NCI-H774 (cell line): ENCODE data around the gene IGSF22.

Experiments
- DNase-seq: peaks from one replicate; lab custom pipeline; 2025; lab: John Stamatoyannopoulos, UW

IGSF22 gene

GRCh38 chr11:18713646-18714442 is 12.1 kb downstream of the IGSF22 start:
- DNase-seq: no peak

DNA sequence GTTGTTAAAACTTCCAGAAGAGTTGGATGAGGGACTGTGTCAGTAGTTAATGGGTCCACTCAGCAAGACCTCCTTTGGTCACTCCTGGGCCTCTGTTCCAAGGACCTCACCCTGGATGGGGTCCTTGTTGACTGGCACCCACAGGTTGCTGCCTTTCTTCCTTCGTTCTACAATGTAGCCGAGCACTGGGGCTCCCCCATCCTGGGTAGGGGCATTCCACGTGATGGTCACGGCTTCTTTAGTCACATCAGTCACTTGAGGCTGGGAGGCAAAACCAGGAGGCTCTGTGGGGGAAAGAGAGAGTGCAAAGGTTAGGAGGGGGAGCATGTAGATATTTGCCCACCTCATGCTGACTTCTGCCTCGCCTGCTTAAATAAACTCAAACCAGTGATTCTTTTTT is 15.4 kb downstream of the IGSF22 start:
- DNase-seq: no peak

- DNase-seq: no peak
These were observed 16.6 kb downstream of the IGSF22 start for GRCh38 chr11:18709414-18709813.

- no peak for DNase-seq
These were observed 18.1 kb downstream of the IGSF22 start for GRCh38 chr11:18707811-18708340.

GRCh38 chr11:18706330-18707243 is 19.4 kb downstream of the IGSF22 start:
- peak; percentile 64 for DNase-seq

- DNase-seq: no peak
These were observed 20.2 kb downstream of the IGSF22 start for GRCh38 chr11:18705651-18706281.

- no peak for DNase-seq
These were observed 21.3 kb downstream of the IGSF22 start for GRCh38 chr11:18704698-18705097.

- DNase-seq: no peak
These were observed 21.8 kb downstream of the IGSF22 start for GRCh38 chr11:18704045-18704645.

DNA sequence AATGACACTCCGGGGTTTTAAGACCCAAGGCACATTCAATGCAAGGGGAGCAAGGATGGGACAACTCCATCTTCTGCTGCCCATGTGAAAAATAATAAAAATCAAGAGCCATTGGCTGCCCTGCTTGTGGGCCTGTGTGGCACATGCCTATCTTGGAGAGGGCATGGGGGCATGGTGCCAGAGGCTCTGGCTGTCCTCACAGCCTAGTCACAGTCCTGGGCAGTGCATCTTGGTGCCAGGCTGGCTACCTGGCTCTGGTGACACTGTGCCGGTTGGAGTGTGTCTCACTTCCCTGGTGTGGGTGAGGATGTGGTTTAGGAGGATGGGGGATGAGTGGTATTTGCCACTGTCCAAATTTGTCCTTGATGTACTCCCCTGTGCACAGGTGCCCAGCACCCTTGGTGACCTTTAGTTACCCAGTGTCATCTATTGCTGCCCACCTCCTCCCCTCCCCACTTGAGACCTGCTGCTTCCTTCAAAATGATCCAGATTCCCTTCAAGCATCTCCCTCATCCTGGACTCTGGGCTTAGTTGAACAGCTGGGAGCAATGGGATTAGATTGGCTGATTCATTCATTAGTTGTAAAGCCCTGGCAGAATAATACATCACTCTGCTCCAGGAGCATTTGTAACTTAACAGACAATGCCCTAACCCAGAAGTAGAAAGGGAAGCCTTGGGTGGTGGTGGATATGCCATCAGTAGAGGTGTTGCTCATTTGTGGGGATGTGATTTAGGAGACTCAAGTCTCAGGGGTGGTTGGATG is 22.8 kb downstream of the IGSF22 start:
- no peak for DNase-seq

- no peak for DNase-seq
These were observed 24.3 kb downstream of the IGSF22 start for GRCh38 chr11:18701614-18702216.

DNA sequence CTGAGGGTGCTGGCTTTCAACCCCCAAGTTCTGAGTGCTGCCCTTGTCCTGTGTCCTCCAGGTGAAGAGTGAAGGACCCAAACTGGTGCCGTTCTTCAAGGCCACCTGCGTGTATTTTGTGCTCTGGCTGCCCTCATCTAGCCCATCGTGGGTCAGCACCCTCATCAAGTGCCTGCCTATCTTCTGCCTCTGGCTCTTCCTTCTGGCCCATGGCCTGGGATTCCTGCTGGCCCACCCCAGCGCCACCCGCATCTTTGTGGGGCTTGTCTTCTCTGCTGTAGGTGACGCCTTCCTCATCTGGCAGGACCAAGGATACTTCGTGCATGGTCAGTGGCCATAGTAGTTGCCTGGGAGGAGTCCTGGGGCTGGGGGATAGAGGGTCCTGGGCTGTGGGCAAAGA is 25.1 kb downstream of the IGSF22 start:
- no peak for DNase-seq

GRCh38 chr11:18700375-18700774 is 25.6 kb downstream of the IGSF22 start:
- DNase-seq: no peak

GRCh38 chr11:18699848-18700261 is 26.1 kb downstream of the IGSF22 start:
- no peak for DNase-seq

GRCh38 chr11:18699269-18699596 is 26.8 kb downstream of the IGSF22 start:
- no peak for DNase-seq

DNA sequence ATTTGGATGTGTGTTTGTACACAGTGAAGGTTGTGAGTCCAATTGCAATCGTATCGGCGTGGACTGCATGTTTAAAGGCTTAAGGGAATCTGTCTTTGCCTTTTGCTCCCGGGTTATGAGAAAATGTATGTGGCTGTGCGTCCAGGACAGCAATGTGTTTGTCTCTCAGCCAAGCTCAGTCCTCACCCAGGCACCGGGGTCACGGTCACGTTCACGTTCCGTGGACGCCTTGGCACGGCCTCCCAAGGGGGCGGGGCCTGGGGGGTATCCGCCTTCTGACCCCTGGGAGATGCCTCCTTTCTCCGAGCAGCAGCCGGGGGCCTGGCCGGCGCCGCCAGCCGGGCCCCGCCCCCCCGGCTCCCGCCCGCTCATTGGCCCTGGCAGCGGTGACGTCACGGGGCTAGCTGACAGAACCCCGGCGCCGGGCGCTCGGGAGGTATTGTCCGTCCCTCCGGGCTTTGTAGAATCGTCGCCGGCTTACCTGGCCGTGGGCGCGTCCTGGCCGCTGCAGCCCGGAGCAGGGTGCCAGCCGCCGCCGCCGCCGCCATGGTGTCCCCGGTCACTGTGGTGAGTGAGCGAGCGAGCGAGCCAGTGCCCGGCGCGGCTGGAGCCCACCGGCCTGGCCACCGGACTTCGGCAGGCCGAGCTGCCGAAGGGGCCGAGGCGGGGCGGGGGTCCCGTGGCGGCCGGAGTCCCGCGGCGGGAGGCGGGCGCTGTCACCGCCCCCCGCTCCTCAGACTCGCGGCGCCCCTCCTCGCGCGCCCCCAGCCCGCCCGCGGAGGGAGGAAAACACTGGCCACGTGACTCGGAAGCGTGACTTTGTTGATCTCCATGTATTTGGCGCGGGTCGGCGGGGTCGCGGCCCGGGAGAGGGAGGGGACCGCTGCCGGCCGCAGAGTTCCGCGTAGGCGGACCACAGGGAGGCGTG is 27.4 kb downstream of the IGSF22 start, which contains the start of gene TMEM86A:
Gene TMEM86A, plus strand, starts transcription at position 439 of the 928 bp plus-strand sequence. Its CDS starts 108 bp downstream, at position 547.
- peak; percentile 91 for DNase-seq

- DNase-seq: no peak
These were observed 28.4 kb downstream of the IGSF22 start for GRCh38 chr11:18697576-18697975.

GRCh38 chr11:18696638-18697225 is 29.3 kb downstream of the IGSF22 start:
- no peak for DNase-seq

- DNase-seq: no peak
These were observed 32.8 kb downstream of the IGSF22 start for GRCh38 chr11:18692941-18693760.
